Measurements from ENCODE around the gene TCF7.

The TCF7 gene

DNA sequence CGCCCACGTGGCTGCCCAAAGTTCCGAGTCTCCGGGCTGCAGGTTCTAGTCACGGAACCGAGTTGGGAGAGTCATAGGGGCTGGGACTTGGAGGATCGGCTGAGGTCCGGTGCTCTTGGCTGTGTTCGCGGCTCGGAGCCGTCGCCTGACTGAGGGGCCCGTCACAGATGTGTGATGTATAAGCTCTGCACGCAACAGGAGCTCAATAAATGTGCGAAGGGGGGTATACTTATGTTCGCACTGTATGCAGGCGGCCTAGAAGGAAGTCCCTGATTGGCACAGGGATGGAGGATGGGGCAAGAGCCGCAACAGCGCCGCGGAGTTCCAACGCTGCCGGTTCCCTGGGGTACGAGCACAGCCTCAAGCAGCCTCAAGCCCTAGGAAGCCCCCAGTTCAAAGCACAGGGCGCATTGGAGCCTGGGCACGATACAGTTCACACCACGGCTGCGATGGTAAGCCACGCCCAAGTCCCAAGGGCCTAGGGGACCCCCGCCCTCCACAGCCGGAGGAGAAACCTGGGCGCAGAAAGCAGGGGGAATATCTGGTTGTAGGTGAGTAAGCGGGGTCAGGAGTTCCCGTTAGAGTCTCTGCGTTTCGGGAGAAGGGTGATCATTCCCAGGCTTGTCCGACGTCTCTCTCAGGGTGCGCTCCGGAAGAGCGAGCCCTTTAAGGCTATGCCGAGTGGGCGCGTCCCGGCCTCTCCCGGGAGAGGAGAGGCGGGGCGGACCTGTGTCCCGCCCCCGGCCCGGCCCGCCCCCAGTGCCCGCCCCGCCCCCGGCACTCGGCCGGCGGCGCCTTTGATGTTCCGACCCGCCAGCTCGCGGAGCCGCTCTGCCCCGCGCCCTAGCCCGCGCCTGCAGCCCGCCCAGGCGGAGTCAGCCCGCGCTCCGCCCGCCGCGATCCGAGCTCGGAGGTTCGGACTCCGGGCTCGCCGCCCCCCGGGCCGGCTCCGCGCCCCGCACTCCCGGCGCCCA is at the start of gene TCF7:
Gene TCF7, plus strand, starts transcription at position 780 of the 974 bp plus-strand sequence. CDS start 226 bp downstream, outside the sequence.
- peak; percentile 79 for DNase-seq

DNA sequence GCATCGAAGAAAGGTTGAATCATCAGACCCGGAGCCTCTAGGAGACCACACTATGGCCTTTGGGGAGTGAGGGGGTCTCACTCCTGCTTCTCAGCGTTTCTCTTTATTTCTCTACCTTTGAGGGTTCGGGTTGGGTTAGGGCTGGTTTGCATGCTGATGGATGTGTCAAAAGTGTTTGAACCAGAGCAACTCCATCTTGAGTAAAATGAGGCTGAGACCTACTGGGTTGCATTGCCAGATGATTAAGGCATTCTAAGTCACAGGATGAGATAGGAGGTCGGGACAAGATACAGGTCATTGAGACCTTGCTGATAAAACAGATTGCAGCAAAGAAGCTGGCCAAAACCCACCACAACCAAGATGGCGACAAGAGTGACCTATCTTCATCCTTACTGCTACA is 44.9 kb upstream of the TCF7 start:
- DNase-seq: no peak

GRCh38 chr5:134070725-134071613 is 43.5 kb upstream of the TCF7 start:
- DNase-seq: peak; percentile 65

GRCh38 chr5:134071614-134072207 is 42.8 kb upstream of the TCF7 start:
- no peak for DNase-seq

- no peak for DNase-seq
Measured at GRCh38 chr5:134072471-134073210, 41.8 kb upstream of the TCF7 start.

GRCh38 chr5:134073404-134073803 is 41.1 kb upstream of the TCF7 start:
- DNase-seq: no peak

GRCh38 chr5:134075102-134075501 is 39.4 kb upstream of the TCF7 start:
- no peak for DNase-seq

DNA sequence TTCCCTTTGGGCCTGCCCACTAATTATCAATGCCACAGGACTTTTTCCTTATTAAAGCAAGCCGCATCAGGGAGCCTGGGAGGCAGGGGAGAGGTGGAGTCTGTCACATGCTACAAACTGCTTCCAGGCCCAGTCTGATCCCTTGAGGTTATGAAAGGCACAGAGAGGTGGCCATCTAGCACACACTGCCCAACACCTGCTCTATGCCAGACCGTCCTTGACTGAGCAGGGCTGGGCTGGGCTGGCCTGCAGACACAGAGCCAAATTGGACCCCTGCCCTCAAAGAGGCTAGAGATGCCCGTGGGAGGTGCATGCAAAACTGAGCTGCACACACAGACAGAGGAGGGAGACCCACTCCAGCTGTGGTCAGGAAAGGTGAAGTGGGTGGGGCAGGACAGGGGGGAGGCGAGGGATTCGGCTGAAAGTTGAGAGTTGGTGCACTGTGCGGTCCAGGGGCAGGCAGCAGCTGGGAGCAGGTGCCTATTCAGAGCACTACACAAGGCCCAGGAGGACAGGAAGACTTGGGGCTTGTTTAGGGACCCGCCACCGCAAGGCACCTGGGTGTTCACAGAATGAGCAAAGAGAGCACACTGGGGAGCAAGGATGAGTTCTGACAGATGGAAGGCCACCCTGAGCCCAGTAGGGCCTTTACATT is 36.4 kb upstream of the TCF7 start:
- peak; percentile 41 for DNase-seq

DNA sequence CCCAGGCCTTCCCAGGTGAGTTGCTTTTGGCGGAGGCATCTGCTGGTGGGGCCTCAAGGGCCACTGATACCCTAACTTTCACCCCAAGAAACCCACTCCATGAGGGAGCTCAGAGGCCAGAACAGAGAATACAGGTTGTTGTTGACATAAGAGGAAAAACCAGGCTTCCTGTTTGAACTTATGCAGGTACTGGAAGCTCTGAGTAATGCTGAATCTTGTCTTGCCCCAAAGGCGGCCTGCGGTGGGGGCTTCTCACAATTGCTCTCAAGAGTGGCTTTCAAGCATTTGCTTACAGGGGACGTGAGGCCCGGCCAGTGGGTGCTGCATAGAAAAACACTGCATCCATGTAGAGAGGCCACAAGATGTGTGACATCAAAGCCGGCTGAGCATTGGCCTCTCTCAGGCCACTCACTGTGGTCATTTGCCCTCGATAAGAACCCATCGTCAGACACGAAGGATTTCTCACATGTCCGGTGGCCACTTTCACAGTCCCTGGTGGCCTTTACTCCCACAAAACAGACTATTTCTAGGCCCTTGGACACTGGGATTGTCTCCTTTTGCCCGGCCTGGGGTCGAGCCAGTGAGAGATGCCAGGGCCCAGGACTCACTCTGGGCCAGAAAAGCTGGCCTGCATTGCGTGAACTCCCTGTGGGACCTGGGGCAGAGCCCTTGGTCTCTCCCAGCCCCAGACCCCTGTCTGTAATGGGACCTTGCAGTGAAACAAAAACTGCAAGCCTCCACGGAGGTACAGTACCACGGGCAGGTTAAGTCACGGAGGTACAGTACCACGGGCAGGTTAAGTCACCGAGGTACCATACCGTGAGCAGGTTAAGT is 34.5 kb upstream of the TCF7 start:
- DNase-seq: peak; percentile 83

GRCh38 chr5:134082264-134082992 is 32.1 kb upstream of the TCF7 start:
- DNase-seq: no peak

- no peak for DNase-seq
Measured at GRCh38 chr5:134083517-134083916, 31.0 kb upstream of the TCF7 start.

DNA sequence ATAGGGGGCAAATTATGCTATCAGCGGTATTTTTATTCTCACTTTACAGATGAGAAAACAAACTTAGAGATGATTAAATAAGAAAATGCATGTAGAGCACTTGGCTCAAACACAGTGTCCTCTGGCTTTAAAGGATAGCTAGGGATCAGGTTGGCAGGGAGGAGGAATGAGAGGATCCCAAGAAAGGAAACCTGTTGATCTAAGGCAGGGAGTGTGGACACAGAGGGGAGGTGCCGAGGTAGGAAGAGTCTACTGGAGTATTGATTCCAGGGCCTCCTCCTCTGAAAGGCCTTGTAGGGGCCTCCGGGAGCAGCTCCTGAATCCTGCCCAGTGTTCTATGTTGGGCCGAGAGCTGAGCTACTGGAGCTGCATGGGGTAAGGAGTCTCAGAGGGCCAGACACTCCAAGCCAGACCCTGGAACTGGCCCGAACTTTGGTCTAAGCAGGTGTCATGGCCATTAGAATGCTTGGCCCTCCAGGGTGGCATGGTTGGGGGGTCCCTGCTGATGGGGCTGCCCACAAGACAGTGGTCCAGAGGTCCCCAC is 30.4 kb upstream of the TCF7 start:
- DNase-seq: no peak

- DNase-seq: no peak
Measured at GRCh38 chr5:134084570-134084969, 29.9 kb upstream of the TCF7 start.

- no peak for DNase-seq
Measured at GRCh38 chr5:134085411-134085810, 29.1 kb upstream of the TCF7 start.

DNA sequence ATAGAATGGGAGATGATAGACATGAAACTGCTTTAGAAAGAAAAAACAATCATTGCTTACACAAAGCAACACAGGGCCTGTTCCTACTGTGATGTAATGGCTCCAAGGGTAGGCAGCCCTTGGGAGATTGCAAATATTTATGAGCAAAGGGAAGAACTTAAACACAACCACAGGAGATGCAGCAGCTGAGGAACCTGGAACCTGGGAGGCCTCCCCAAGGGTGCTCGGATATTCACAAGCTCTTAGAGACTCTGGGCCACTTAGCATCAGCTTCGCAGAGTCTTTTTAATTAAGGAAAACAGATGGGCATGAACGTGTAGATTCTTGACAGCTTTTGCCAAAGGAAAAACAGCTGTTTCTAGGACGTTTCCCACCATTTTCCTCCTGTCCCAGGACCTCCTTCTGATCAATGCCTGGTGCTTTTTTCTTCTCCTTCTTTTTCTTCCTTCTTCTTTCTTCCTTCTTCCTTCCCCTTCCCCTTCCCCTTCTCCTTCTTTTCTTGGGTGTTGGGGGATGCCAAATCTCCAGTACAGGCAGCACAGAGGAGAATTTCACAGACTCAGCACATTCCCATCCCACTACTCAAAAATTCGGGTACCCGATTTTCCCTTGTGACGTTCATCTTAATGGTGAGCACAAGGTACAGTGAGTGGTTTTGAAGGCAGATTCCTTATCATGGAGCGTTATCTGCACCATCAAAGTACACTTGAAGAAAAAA is 28.1 kb upstream of the TCF7 start:
- DNase-seq: no peak

DNA sequence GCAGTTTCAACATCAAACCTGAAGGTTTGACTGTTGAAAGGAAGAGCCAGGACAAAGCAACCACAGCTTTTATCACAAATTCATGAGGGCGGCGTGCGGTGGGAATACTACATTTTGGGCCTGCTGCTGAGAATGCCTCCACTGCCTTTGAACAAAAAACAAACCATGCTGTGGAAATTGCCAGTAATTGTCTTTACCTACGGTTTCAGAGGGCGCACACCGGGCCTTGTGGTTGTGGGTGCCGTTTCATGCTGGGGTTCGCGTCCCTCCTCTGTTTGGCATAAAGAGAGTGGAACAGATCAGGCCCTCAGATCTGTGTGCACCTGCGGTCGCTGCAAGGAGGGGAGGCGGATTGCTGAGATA is 27.6 kb upstream of the TCF7 start:
- peak; percentile 89 for DNase-seq

GRCh38 chr5:134088291-134088690 is 26.2 kb upstream of the TCF7 start:
- no peak for DNase-seq

DNA sequence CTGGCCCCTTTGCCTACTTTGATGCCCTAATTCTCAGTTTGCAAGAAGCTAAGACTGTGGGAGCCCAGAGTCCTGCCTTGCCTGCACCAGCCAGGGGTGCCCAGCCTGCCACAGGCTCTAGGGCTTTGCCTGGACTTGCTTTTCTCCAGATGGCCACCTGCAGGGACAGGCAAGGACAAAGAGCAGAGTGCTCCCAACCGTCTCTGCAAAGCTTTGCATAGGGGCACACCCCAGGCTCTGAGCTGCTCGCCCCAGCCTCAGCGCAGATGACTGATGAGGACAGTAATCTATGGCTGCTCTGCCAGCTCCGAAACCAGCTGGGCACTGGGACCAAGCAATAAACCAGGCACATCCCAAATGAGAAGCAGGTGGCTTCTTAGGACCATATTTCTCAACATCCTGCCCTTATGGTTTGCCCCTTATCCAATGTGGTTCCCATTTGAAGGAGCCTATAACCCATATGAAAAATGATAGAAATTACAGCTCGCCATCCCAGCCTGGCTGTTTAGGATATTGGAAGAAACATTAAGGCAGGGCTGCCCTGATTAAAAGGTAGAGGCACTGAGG is 25.4 kb upstream of the TCF7 start:
- DNase-seq: no peak

GRCh38 chr5:134090522-134090921 is 24.0 kb upstream of the TCF7 start:
- peak; percentile 38 for DNase-seq
